M059J (cell line): Measurements from ENCODE around the gene LIPT2. TPM values are rescaled to one million over a fixed set of nuclear protein-coding genes. Genes with fewer than 3 reads are reported as not detected.

Experiments
- total RNA-seq: library from RNA; depleted of rRNA; stranded (reverse); fragments of >200 nt; shearing (Covaris generic); gene quantifications from 2 replicates; pipeline ENCODE4 v1.2.3, GENCODE V29; 2014; rRNA removed

The LIPT2 gene
- total RNA-seq, 1 experiment from 2014 or later = 5.3 TPM

Other genes starting within 250 kb of the LIPT2 start
- 4.2 and 5.4 TPM in 2 replicates for gene P4HA3, start 182.1 kb downstream of the LIPT2 start, total RNA-seq
- gene PGM2L1, start 95.3 kb downstream of the LIPT2 start, total RNA-seq = 7.0 and 11.9 TPM in 2 replicates
- 0.10 TPM in 1 of 2 replicates, not detected in the other for gene KCNE3, start 26.2 kb downstream of the LIPT2 start, total RNA-seq
- gene POLD3, start 98.9 kb upstream of the LIPT2 start, total RNA-seq = 26.9 and 37.4 TPM in 2 replicates
- not detected in 2 replicates for gene CHRDL2, start 237.7 kb upstream of the LIPT2 start, total RNA-seq